Esophagus muscularis mucosa (tissue), 4 donors: ENCODE measurements around the gene CD3D. TPM values are rescaled to one million over a fixed set of nuclear protein-coding genes. Genes with fewer than 3 reads are reported as not detected.

Experiments used
- DNase-seq: peaks from one replicate; pipeline ENCODE4 v3.0.0-alpha.2; 2017; ENCODE audit errors: extremely low spot score
- H3K27ac ChIP-seq, 4 donors: fragments of 200-600 bp; sonication (generic); replicated peaks in 1 of 4; 1 replicate in 3 of 4; 2 replicates in 1 of 4; pipeline ENCODE4 v1.5.1; 2016 to 2019; ENCODE audit warnings: mild to moderate bottlenecking in 1 of 4
- H3K27me3 ChIP-seq, 4 donors: fragments of 200-600 bp; sonication (generic); one replicate each; pipeline versions ENCODE4 v1.5.1 to v1.6.0; 2016 to 2019
- H3K36me3 ChIP-seq, 4 donors: fragments of 200-600 bp; sonication (generic); one replicate each; pipeline ENCODE4 v1.5.1; 2016 to 2019
- H3K4me1 ChIP-seq, 4 donors: fragments of 200-600 bp; sonication (generic); one replicate each; pipeline ENCODE4 v1.5.1; 2016 to 2019
- H3K4me3 ChIP-seq, 4 donors: fragments of 200-600 bp; sonication (generic); 1 replicate in 2 of 4; 2 replicates in 2 of 4; pipeline ENCODE4 v1.5.1; 2016 to 2019; ENCODE audit warnings: mild to moderate bottlenecking in 4 of 4, moderate library complexity in 1 of 4
- H3K9me3 ChIP-seq, 4 donors: fragments of 200-600 bp; sonication (generic); 1 replicate in 3 of 4; 2 replicates in 1 of 4; pipeline ENCODE4 v1.5.1; 2016 to 2019
- CTCF ChIP-seq, 3 experiments: fragments of 200-600 bp in 2 of 3; fragments of 450-650 bp in 1 of 3; sonication (generic) in 2 of 3; IDR thresholded peaks; one replicate each; pipeline ENCODE4 v1.5.1; 2017 to 2019; ENCODE audit warnings: antibody characterized with exemption in 3 of 3, mild to moderate bottlenecking in 2 of 3, moderate library complexity in 1 of 3
- EP300 ChIP-seq: sonication (generic); formaldehyde crosslinking; IDR thresholded peaks from one replicate; pipeline ENCODE4 v1.6.1; 2017; ENCODE audit warnings: antibody characterized with exemption
- POLR2A ChIP-seq: fragments of 450-650 bp; IDR thresholded peaks from one replicate; pipeline ENCODE4 v1.6.1; 2017; ENCODE audit warnings: antibody characterized with exemption, moderate library complexity, mild to moderate bottlenecking, low read depth
- POLR2AphosphoS5 ChIP-seq, 2 donors: sonication (generic); formaldehyde crosslinking; IDR thresholded peaks; one replicate each; pipeline ENCODE4 v1.6.1; 2017; ENCODE audit warnings: antibody characterized with exemption in 2 of 2
- WGBS: methylation state at CpG from one replicate; pipeline ENCODE4 v1.1.5; 2018; 5-methylcytosine and 5-hydroxymethylcytosine counted together
- intact Hi-C: fragments of 100-400 bp; cut with DNase I; formaldehyde crosslinking; loops from one replicate; pipeline ENCODE4 v1.15.1; 2023
- total RNA-seq, 4 donors: library from RNA; depleted of rRNA; stranded (reverse); fragments of >200 nt; gene quantifications; one replicate each; pipeline versions ENCODE4 v1.1.0 to v1.2.1, GENCODE V29; 2016

The CD3D gene
- under 1 TPM in 1 of 4 donors, not detected in 3; 0.83 TPM for total RNA-seq

GRCh38 chr11:118342503-118343161 lies at the start of gene CD3D:
TSS of gene CD3D (minus strand) at chr11:118342705. CDS start at chr11:118342607, 98 bp downstream.
- intact Hi-C loops, result no loop called here
- H3K27ac ChIP-seq, result no peak within 1 kb of the TSS
- no peaks in the 10 kb centered on the region for H3K36me3 ChIP-seq
- no peaks in the 10 kb centered on the region for H3K4me1 ChIP-seq
- no peak for DNase-seq
- no peaks in the 10 kb centered on the region for H3K9me3 ChIP-seq
- peaks cover 0 to 43% (median 0%) of the 10 kb centered on the region in 4 donors for H3K27me3 ChIP-seq
- 64% methylated on average over 12 of the region's 13 CpGs for WGBS
- H3K4me3 ChIP-seq, result no peak within 1 kb of the TSS
- TF ChIP-seq POLR2AphosphoS5 (IDR thresholded peaks at IDR 0.05) (no peak), EP300 (no peak), CTCF (IDR thresholded peaks at IDR 0.05) (no peak), POLR2A (no peak)

GRCh38 chr11:118383657-118384056 lies 41.2 kb upstream of the CD3D start:
- Histone ChIP-seq H3K4me1 (no peaks in the 10 kb centered on the region), H3K4me3 (no peak overlapping the region), H3K27me3 (no peaks in the 10 kb centered on the region), H3K36me3 (peaks cover 92 to 100% (median 96%) of the 10 kb centered on the region in 4 donors), H3K27ac (no peak overlapping the region), H3K9me3 (no peaks in the 10 kb centered on the region)
- DNase-seq, result no peak
- TF ChIP-seq POLR2A, result no peak
- TF ChIP-seq CTCF (IDR thresholded peaks at IDR 0.05), result no peak
- no peak for TF ChIP-seq EP300
- no peak for TF ChIP-seq POLR2AphosphoS5 (IDR thresholded peaks at IDR 0.05)
- intact Hi-C loops, result no loop called here
- WGBS, result 95% methylated on average over 3 of the region's 3 CpGs

- H3K27me3 ChIP-seq, result no peaks in the 10 kb centered on the region
- H3K4me3 ChIP-seq, result no peak overlapping the region
- intact Hi-C loops, result no loop called here
- H3K4me1 ChIP-seq, result no peaks in the 10 kb centered on the region
- no peak overlapping the region for H3K27ac ChIP-seq
- TF ChIP-seq POLR2AphosphoS5 (IDR thresholded peaks at IDR 0.05) (no peak), CTCF (IDR thresholded peaks at IDR 0.05) (no peak), EP300 (no peak), POLR2A (no peak)
- no peaks in the 10 kb centered on the region for H3K9me3 ChIP-seq
- H3K36me3 ChIP-seq, result peaks cover 92 to 100% (median 97%) of the 10 kb centered on the region in 4 donors
- 90% methylated on average over 3 of the region's 3 CpGs for WGBS
- DNase-seq, result no peak
Observed at GRCh38 chr11:118382954-118383353, 40.4 kb upstream of the CD3D start.

GRCh38 chr11:118380571-118380970 lies 38.1 kb upstream of the CD3D start:
- no peak for DNase-seq
- Histone ChIP-seq H3K27me3 (no peaks in the 10 kb centered on the region), H3K36me3 (peaks cover 91 to 100% (median 97%) of the 10 kb centered on the region in 4 donors), H3K27ac (no peak overlapping the region), H3K4me1 (no peaks in the 10 kb centered on the region), H3K9me3 (no peaks in the 10 kb centered on the region), H3K4me3 (no peak overlapping the region)
- TF ChIP-seq POLR2A (no peak), EP300 (no peak), CTCF (IDR thresholded peaks at IDR 0.05) (no peak), POLR2AphosphoS5 (IDR thresholded peaks at IDR 0.05) (no peak)
- intact Hi-C loops, result no loop called here

GRCh38 chr11:118379497-118379896 lies 37.0 kb upstream of the CD3D start:
- Histone ChIP-seq H3K4me3 (no peak overlapping the region), H3K4me1 (no peaks in the 10 kb centered on the region), H3K9me3 (no peaks in the 10 kb centered on the region), H3K36me3 (peaks cover 93 to 100% (median 97%) of the 10 kb centered on the region in 4 donors), H3K27ac (no peak overlapping the region), H3K27me3 (no peaks in the 10 kb centered on the region)
- no peak for TF ChIP-seq CTCF (IDR thresholded peaks at IDR 0.05)
- no peak for TF ChIP-seq EP300
- TF ChIP-seq POLR2A, result no peak
- TF ChIP-seq POLR2AphosphoS5 (IDR thresholded peaks at IDR 0.05), result no peak
- DNase-seq, result no peak
- intact Hi-C loops, result no loop called here
- WGBS, result 84% methylated on average over 4 of the region's 4 CpGs
